ENCODE data around the gene SRGAP2.
"Not testable (repeated sequence)": the region's sequence is repeated elsewhere in the genome, so short reads cannot be mapped to it uniquely, and the experiment has no call there.

Gene SRGAP2
- total RNA-seq = 5.3 to 20.2 reads per million in 2 experiments

GRCh38 chr1:206203364-206204158 is at the start of gene SRGAP2:
SRGAP2 (plus strand) TSS chr1:206203541; CDS start chr1:206205971, 2,430 bp downstream.
- DNase-seq (ENCODE audit: low read depth) = peak; percentile 25

- DNase-seq (ENCODE audit: low read depth) = not testable (repeated sequence)
These were observed 35.9 kb upstream of the SRGAP2 start for GRCh38 chr1:206167350-206168029.

GRCh38 chr1:206169794-206170193 is 33.5 kb upstream of the SRGAP2 start:
- DNase-seq (ENCODE audit: low read depth) = not testable (repeated sequence)

GRCh38 chr1:206173110-206173719 is 30.1 kb upstream of the SRGAP2 start:
- not testable (repeated sequence) for DNase-seq (ENCODE audit: low read depth)

- DNase-seq (ENCODE audit: low read depth) = not testable (repeated sequence)
These were observed 29.0 kb upstream of the SRGAP2 start for GRCh38 chr1:206174182-206174868.

- not testable (repeated sequence) for DNase-seq (ENCODE audit: low read depth)
These were observed 27.8 kb upstream of the SRGAP2 start for GRCh38 chr1:206175459-206176113.

GRCh38 chr1:206176114-206176502 is 27.2 kb upstream of the SRGAP2 start:
- DNase-seq (ENCODE audit: low read depth) = not testable (repeated sequence)

GRCh38 chr1:206178061-206178989 is 25.0 kb upstream of the SRGAP2 start:
- DNase-seq (ENCODE audit: low read depth) = not testable (repeated sequence)

- not testable (repeated sequence) for DNase-seq (ENCODE audit: low read depth)
These were observed 23.7 kb upstream of the SRGAP2 start for GRCh38 chr1:206179666-206180065.

- DNase-seq (ENCODE audit: low read depth) = not testable (repeated sequence)
These were observed 20.7 kb upstream of the SRGAP2 start for GRCh38 chr1:206182368-206183317.

GRCh38 chr1:206183788-206184187 is 19.6 kb upstream of the SRGAP2 start:
- not testable (repeated sequence) for DNase-seq (ENCODE audit: low read depth)

GRCh38 chr1:206185778-206186177 is 17.6 kb upstream of the SRGAP2 start:
- DNase-seq (ENCODE audit: low read depth) = not testable (repeated sequence)

- not testable (repeated sequence) for DNase-seq (ENCODE audit: low read depth)
These were observed 16.5 kb upstream of the SRGAP2 start for GRCh38 chr1:206186826-206187225.

- not testable (repeated sequence) for DNase-seq (ENCODE audit: low read depth)
These were observed 8.2 kb upstream of the SRGAP2 start for GRCh38 chr1:206195182-206195581.

- not testable (repeated sequence) for DNase-seq (ENCODE audit: low read depth)
These were observed 6.5 kb upstream of the SRGAP2 start for GRCh38 chr1:206196748-206197424.

GRCh38 chr1:206202789-206203363 is 465 bp upstream of the SRGAP2 start, which contains the start of gene FAM72A:
FAM72A (minus strand) TSS chr1:206202839; CDS start chr1:206202025, 814 bp downstream.
- DNase-seq (ENCODE audit: low read depth) = peak; percentile 95

GRCh38 chr1:206204159-206204511 is 794 bp downstream of the SRGAP2 start:
- DNase-seq (ENCODE audit: low read depth) = not testable (repeated sequence)

GRCh38 chr1:206204871-206205270 is 1.5 kb downstream of the SRGAP2 start:
- DNase-seq (ENCODE audit: low read depth) = not testable (repeated sequence)

All from T follicular helper cell (primary cell).